NCI-H2196 (cell line): Measurements from ENCODE around the gene COL15A1.

Experiments used
- DNase-seq: peaks from one replicate; lab custom pipeline; 2025; ENCODE audit not compliant: unreplicated experiment; lab: John Stamatoyannopoulos, UW

Gene COL15A1

DNA sequence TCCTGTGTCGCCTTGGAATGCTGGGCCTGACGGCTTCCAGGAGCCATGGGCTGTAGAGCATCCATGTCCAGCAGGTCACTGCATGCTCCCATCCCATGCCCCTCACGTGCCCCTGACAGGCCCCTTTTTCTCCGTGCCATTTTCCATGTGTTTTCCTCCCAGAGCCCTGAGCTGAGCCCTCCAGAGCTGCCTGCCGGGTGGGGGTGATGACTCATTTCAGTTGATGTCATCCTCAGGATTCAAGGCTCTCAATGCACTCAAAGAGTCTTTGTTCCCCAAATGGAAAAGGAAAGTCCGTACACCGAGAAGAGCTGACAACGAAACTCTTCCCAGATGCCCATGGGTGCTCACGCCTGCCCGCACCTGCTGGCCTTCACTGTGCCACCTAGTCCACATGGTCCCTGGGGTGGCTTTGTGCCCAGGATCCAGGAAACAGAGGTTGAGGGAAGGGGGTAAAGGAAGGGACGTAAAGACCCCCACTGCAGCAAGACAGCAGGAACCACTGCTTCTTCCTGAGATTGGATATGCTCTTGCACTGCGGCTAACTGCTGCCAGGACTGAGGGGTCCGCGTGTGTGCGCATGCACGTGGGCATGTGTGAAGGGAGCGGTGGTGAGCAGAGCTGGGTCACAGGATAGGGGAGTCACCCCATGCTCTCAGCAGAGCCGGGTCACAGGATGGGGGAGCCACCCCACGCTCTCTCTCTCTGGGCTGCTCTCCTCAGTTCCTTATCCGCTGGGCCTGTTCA lies 27.6 kb downstream of the COL15A1 start:
- no peak for DNase-seq

DNA sequence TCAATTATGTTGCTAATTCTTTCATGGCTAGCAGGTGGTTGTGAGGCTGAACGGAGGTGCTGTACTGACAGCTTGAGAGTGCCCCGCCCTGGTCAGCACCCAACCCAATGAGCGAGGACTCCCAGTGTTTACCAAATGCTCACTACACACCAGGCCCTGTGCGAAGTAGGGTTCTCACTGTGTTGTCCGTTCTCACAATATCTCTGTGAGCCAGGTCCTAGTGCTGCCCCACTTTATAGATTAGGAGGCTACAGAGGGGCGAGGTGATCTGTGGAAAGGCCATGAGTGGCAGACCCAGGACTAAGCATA lies 28.2 kb downstream of the COL15A1 start:
- DNase-seq = no peak

DNA sequence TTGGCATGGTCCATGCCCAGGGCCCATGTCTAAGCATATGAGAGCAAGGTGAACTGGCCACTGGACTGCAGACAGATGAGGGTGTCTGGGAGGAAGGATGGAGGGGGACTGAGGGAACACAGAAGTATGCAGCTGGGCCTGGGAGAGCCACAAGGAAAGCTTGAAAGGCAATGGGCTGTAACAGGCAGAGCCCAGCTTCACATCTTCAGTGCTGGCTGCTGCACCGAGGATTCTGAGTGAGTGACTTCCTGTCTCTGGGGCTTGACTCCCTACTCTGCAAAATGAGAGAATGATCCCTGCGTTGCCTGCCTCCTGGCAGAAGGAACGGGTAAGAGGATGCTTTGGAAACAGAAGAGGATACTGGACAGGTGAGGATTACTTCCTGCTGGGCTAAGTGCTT lies 29.0 kb downstream of the COL15A1 start:
- no peak for DNase-seq

DNA sequence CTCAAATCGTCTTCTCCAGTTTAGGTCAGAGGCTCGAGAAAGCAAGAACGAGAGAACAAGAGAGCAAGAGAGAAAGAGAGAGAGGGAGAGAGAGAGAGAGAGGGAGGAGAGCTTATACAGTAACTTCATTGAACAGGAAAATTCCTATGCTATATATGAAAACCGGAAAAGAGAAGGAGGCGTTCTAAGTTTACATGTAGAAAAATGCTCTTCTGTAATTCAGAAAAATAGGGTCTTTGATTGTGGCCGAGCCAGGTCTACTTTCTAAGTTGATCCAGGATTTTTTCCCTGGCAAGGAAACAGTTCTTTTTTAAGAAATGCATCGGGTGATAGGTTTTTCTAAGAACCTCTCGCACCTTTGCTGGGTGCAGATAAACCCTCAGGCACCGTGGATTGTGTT lies 29.5 kb downstream of the COL15A1 start:
- DNase-seq = no peak

DNA sequence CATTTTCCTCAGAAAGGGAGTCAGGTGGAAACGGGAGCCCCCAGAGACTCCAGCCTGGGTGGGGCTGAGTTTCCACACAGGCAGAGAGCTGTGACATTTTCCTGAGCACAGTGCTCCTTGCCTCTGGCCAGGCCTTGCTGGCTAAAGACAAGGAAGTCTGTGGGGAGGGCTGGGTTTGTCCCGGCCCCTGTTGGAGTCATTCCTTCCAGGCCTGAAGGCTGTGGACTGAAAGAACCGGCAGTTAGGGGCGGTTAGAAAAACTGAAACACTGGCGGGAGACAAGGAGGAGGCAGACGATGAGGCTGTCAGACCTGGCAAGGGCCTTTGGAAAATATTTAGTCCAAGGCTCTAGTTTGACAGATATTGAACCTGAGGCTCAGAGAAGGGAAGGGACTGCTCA lies 29.9 kb downstream of the COL15A1 start:
- DNase-seq = no peak

DNA sequence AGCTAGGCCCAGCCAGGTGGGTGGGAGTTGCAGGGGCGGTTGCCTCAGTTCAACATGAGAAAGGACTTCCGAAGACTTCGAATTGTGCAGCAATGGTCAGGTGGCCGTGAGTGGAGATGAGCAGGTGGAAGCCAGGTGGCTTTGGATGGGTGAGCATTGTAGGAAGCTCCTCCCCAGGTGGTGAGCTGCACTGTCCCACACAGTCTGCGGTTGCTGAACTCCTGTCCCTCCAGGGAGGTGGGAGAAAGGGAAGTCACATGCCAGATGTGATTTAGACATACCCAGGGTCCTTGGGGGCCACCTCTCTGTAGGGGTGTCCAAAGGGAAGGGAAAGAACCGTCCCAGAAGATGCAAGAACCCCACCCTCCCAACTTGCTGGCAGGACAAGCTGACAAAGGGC lies 30.4 kb downstream of the COL15A1 start:
- no peak for DNase-seq

DNA sequence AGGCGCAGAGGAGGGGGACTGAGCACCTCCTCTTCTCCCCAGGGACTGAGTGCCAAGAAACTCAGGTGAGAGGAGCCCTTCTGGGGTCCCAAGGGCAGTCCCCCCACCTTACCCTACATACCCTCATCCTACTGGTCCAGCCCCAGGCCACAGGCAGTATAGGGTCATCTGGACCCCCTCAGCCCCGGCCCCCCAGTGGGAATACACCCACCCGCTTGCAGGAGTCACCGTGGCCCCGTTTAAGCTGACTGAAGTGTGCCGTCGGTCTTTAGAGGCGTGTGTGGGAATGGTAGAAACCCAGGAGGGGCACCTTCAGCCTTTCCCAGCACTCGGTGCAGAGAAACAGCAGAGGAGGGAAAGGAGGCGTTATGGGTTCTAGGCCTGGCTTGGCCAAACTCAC lies 30.8 kb downstream of the COL15A1 start:
- DNase-seq = no peak

DNA sequence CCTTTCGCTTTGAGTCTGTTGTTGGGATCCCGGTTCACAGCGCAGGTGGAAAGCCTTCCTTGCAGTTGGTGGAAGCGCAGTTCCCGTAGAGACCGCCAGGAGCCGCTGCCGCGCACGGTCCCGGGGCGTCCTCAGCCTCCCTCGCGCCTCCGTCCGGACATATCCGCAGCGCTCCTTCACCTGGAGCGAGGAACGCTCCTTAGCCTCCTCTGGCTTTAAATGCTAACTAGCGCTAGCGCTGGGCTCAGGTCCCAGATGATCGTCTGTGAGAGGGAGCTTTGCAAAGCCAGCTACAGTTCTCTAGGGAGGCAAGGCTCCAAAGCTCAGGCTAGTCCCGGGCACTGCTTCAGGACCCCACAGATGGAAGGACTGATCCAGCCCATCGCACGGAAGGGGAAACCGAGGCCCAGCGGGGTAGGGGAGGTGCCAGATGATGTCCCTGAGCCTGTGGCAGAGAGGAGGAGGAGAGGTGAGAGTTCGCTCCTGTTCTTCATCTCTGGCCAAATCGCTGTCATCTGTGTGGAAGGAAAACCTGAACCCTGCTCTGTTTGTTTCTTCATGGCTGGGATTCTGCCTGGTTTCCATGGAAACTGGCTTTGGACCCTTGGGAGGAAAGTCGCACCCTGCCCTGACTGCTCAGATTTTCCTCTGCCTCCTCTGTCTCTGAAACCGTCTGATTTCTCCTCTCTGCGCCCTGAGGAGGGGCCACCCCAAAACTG lies 31.4 kb downstream of the COL15A1 start:
- DNase-seq = peak; percentile 69

DNA sequence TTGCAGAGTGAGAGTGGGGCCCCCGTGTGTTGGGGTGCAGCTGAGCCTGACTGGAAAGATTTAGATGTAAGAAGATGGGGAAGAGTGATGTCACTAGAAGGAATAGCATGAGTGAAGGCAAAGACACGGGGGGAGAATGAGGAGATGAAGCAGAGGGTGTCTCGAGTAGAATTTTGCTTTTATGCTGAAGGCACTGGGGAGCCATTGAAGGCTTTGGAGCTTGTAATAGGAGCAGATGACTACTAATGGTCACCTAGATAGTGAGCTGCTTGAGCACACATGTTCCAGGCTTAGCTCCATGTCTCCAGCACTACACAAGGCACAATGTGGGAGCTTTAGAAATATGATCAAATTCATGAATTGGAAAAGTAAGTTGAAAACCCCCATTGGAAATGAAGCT lies 32.1 kb downstream of the COL15A1 start:
- DNase-seq = no peak

DNA sequence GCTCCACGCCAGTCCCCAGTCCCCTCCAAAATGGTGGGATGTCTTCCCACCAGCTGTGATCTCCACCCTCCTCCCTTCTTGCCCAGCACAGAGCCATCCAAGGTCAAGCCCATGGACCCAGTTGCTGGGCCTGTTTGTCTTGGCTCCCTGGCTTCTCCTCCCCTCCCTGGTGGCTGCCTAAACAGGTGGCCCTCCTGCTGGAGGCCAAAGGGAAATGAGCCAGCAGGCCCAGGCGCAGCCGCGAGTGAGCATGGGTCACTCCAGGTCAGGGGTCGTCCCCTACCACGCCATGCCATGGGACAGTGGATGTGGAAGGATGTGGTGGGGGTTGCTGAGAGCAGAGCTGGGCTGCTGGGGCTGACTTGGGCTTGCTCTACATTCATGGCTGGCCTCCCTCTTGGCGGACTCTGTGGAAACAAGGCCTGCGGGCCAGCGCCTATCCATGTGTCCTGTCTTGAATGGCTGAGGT lies 33.6 kb downstream of the COL15A1 start:
- no peak for DNase-seq

DNA sequence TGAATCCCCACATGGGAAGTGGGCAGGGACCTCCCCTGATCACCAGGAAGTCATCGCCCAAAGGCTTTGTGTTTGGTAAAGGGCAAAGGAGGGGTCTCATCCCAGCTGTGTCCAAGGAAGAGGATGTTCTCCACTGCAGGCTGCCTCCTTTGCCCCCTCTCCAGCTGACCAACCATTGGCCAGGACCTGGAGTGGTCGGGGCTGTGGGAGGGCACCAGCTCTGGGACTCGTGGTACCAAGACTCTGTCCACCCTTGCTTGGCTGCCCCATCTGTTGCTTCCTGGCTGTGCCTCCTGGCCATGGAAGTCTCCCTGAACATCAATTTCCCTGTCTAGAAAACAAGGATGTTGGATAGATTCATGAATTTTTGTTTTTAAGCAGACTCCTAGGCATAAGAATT lies 34.1 kb downstream of the COL15A1 start:
- DNase-seq = no peak

DNA sequence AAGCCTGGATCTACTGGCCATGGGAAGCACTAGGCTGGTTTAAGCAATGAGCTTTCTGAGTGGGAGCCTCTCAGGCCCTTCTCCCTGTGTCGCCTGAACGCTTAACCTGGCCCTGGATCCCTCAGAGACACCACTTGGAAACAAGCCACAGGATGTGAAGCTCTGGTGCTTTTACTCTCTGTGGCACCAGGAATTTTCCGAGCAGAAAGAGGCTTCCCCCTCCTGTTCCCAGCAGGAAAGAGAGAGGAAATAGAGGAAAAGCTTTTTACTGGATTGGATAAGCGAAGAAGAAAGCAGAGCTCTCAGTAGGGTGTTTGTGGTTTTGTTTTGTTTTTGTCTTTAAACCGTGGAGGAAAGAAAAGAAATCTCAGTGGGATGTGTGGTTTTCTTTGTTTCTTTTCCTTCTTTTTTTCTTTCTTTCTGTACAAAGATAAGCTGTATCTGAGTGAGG lies 34.5 kb downstream of the COL15A1 start:
- DNase-seq = no peak

DNA sequence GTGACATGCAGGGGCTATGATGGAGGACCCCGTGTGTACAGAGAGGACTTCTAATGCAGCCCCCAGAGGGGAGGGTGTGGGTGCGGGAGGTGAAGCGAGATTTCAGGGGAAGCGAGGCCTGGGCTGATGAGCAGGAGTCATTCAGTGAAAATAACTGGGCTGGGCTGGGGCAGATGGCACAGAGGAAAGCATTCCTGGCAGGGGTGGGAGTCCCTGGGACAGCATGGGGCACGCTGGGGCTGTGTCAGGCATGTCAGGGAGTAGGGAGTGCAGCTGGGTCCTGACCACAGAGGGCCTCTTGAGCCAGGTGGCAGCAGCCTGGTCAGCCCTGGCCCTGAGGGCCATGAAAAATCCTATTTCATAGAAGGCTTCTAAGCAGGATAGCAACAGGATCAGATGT lies 36.6 kb downstream of the COL15A1 start:
- DNase-seq = no peak

DNA sequence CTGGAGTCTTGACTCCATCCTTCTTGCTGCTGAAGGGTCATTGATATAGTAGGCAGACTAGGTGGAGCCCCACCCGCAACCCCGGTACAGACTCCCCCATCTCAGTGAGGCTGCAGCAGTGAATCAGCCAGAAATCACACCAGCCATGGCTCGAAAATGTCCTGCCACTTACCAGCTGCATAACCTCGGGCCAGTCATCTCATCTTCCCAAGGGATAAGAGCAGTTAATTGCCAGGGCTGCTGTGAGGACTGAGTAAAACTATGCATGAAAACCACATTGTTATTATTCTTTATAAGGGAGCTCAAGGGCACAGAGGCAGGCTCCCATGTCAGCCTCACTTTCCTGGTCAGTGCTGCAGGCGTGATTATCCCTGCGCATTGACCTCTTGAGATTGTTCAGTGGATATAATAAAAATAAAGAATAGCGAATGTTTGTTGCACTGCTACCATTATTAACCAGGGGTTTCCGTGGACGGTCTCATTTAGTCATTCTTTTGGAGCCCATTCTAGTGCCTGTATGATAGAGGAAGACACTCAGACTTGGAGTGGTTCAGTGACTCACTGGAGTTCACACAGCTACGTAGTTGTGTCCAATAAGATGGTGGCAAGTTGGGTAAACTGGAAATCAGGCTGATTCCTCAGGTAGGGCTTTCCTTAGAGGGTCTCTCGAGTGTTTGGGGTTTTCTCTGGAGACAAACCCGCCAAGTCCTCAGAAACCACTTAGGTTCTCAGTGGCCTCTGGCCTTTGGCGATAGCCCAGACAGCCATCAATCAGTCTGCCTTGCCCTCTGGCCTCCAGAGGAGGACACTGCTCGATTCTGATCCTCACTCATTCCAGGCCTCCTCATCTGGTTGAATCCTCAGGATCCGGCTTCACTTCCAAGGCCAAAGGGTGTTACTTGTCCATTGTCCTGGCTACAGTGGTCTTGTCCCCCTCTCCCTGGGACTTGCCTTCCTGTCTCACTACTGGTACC lies 39.9 kb downstream of the COL15A1 start:
- no peak for DNase-seq

DNA sequence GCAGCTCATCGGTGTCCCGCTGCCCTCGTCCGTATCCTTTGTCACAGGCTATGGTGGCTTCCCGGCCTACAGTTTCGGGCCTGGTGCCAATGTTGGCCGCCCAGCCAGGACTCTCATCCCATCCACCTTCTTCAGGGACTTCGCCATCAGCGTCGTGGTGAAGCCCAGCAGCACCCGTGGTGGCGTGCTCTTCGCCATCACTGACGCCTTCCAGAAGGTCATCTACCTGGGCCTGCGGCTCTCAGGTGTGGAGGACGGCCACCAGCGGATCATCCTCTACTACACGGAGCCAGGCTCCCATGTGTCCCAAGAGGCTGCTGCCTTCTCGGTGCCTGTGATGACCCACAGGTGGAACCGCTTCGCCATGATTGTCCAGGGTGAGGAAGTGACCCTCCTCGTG lies 41.9 kb downstream of the COL15A1 start:
- no peak for DNase-seq

DNA sequence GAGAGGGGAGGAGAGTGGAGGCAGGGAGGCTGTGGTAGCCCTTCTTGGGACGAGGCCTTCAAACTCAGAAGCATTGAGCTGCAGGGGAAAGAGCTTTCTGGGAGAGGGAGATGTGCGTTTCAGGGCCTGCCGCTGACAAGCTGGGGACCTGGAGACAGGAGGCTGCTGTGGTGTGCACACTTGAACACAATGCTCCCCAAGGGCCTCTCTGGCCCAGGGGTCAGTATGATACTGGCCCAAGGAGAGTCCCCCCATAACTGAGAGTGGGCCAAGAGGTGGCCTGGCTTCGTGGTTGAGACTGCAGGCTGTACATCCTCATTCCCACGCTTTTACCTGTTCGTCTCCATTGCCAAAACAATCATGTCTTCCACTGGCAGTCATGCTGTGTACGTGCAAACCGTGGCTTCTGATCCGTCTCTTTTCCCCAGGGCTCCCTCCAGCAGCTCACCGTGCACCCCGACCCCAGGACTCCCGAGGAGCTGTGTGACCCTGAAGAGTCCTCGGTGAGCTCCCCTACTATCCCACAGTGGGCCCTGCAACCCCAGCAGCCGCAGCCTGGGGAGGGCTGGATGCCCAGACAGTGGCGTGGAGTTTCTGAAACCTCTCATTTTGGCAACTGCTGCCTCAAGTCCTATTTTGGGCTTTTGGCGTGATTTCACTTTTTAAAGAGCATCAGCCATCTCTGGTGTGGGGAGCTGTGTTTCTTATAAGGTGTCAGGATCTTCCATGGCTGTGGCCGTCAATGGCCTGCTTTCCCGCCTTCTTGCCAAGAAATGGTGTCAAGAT lies 43.4 kb downstream of the COL15A1 start:
- DNase-seq = no peak

DNA sequence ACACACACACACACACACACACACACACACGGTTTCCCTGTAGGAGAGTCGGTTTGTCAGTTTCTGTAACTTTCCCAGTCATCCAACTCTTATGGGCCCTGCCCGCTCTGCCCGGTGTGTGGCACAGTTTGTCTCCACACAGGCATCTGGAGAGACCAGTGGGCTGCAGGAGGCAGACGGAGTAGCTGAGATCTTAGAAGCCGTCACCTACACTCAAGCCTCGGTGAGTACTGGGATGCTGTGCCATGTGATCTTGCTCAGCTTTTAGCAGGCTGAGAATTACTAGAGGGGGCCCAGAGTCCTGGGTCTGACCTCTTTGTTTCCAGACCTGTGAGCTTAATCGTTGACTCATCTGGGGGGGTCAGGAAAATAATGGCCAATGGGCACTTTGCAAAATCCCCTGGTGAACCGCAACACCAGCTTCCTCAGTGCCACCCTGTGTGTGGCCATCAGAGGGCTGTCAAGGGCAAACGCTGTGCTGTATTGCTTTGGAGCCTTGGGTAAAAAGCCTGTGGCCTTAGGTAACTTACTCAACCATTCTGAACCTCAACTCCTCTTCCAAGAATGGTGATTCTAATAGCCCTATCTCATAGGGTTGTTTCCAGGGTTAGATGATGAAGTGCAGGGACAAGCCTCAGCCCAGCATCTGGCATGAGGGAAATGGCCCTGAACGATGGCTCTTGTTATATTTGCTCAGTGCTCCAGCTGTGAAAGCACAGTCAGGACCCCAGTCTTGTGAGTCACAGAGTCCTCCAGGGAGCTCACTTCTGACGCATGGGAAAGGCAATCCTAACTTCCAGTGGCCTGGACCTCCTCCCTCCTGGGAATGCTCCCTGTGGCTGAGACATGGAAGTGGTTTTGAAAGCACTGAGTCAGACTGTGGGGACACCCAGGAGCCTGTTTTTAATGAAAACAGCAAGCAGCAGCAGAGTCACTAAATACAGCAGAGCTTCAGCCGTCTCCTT lies 45.6 kb downstream of the COL15A1 start:
- no peak for DNase-seq

DNA sequence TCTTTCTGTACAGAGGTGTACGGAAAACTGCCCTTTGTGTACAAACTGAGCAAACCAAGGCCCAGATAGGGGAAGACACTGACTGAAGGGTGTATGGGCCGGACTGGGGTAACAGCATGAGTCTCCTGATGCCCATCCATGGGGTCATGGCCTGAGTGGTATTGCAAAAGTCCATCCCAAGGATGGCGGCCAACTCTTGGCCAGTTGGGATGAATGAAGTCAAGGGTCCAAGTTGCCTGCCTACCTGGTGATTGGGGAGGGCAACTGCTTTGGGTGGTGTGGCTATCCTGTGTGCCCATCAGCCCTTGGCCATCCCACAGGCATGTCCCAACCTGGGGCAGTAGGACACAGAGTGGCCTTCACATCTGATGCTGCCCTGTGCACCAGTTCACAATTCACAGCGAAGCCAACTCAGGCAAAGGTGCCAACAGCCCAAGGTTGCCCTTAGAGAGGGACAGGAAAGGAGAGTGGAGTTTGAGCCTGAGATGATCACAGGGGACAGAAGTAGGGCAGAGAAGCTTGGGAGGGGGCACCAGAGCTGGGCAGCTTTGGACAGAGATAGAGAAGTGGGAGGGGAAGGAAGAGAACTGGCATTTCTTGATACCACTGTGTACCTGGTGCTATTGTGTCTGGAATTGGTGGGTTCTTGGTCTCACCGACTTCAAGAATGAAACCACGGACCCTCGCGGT lies 46.6 kb downstream of the COL15A1 start:
- no peak for DNase-seq
